ENCODE measurements around the gene IFT172.
A peak's percentile ranks its signal among the peaks of the same experiment; 100 is the strongest.
"Not testable (repeated sequence)": the region's sequence is repeated elsewhere in the genome, so short reads cannot be mapped to it uniquely, and the experiment has no call there.

The IFT172 gene

GRCh38 chr2:27425039-27425438, 64.5 kb downstream of the IFT172 start:
- not testable (repeated sequence) for DNase-seq

GRCh38 chr2:27422958-27423357, 66.6 kb downstream of the IFT172 start:
- no peak for DNase-seq

- no peak for DNase-seq
Observed at GRCh38 chr2:27421660-27422250, 67.8 kb downstream of the IFT172 start.

- no peak for DNase-seq
Observed at GRCh38 chr2:27420996-27421395, 68.5 kb downstream of the IFT172 start.

- no peak for DNase-seq
Observed at GRCh38 chr2:27416151-27416550, 73.4 kb downstream of the IFT172 start.

- no peak for DNase-seq
Observed at GRCh38 chr2:27412419-27413152, 77.0 kb downstream of the IFT172 start.

GRCh38 chr2:27409321-27410073, 80.0 kb downstream of the IFT172 start, which contains the start of gene PPM1G:
PPM1G (minus strand) TSS chr2:27409591; CDS start chr2:27409422, 169 bp downstream.
- DNase-seq: peak; percentile 96

- DNase-seq: no peak
Observed at GRCh38 chr2:27408601-27409320, 80.8 kb downstream of the IFT172 start.

- DNase-seq: no peak
Observed at GRCh38 chr2:27407798-27408491, 81.6 kb downstream of the IFT172 start.

GRCh38 chr2:27400348-27401135, 89.0 kb downstream of the IFT172 start:
- no peak for DNase-seq

- DNase-seq: no peak
Observed at GRCh38 chr2:27398962-27399361, 90.6 kb downstream of the IFT172 start.
